Retinal pigment epithelial cell (primary cell): Measurements from ENCODE around the gene SCN3B.

Experiments
- DNase-seq: peaks from one replicate; pipeline ENCODE4 v3.0.0-alpha.2; 2010; ENCODE audit warnings: low read depth
- H3K4me3 ChIP-seq: 2 replicates; pipeline ENCODE4 v1.5.1; 2011; ENCODE audit warnings: mild to moderate bottlenecking, low read length, control low read depth, moderate library complexity
- TF ChIP-seq, protein P1 (sequence below): conservative IDR thresholded peaks from 2 replicates; pipeline ENCODE4 v1.5.1; 2011; ENCODE audit warnings: low read depth, low read length, control low read depth, inconsistent platforms

Gene SCN3B

DNA sequence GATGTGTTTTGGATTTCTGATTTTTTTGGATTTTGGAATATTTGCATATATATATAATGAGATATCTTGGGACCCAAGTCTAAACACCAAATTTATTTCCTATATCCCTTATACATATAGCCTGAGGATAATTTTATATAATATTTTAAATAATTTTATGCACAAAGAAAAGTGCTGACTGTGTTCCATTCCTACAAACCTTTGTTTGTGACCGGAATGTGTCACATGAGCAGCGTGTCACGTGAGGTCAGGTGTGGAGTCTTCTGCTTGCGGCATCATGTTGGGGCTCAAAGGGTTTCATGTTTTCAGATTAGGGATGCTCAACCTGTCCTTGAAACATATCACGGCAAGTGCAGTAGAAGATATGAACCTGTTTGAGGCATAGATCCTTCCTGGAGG lies 65.6 kb downstream of the SCN3B start:
- TF ChIP-seq, protein P1, sequence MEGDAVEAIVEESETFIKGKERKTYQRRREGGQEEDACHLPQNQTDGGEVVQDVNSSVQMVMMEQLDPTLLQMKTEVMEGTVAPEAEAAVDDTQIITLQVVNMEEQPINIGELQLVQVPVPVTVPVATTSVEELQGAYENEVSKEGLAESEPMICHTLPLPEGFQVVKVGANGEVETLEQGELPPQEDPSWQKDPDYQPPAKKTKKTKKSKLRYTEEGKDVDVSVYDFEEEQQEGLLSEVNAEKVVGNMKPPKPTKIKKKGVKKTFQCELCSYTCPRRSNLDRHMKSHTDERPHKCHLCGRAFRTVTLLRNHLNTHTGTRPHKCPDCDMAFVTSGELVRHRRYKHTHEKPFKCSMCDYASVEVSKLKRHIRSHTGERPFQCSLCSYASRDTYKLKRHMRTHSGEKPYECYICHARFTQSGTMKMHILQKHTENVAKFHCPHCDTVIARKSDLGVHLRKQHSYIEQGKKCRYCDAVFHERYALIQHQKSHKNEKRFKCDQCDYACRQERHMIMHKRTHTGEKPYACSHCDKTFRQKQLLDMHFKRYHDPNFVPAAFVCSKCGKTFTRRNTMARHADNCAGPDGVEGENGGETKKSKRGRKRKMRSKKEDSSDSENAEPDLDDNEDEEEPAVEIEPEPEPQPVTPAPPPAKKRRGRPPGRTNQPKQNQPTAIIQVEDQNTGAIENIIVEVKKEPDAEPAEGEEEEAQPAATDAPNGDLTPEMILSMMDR, result no peak

GRCh38 chr11:123588117-123588863 lies 66.1 kb downstream of the SCN3B start:
- TF ChIP-seq, protein P1, result no peak
- DNase-seq, result no peak

More for the DNA sequence above, 65.6 kb downstream of the SCN3B start:
- no peak for DNase-seq
- H3K4me3 ChIP-seq, result no peak overlapping the region

DNA sequence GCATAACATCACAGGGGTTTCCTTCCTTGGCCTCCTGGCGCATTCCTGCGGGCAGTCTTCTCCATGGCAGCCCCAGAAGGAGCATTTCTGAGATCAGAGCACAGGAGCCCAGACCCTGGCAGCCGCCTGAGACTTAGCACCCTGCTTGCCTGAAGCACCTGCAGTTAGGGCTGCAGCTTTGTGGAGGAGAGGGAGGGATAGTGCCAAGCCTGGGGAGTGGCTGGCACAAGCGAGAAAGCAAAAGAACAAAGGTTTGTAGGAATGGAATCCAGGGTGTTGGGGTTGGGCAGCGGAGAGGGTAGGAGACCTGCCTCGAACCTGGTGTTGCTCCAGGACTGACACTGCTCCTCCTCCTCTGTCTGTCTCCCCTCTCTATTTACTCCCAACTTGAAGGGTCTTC lies 66.9 kb downstream of the SCN3B start:
- TF ChIP-seq, protein P1, result no peak
- H3K4me3 ChIP-seq, result no peak overlapping the region
- DNase-seq, result no peak

More at GRCh38 chr11:123588117-123588863, 66.1 kb downstream of the SCN3B start:
- H3K4me3 ChIP-seq, result no peak overlapping the region

- no peak overlapping the region for H3K4me3 ChIP-seq
- TF ChIP-seq, protein P1, result no peak
- DNase-seq, result no peak
Observed at GRCh38 chr11:123587044-123587443, 67.4 kb downstream of the SCN3B start.

DNA sequence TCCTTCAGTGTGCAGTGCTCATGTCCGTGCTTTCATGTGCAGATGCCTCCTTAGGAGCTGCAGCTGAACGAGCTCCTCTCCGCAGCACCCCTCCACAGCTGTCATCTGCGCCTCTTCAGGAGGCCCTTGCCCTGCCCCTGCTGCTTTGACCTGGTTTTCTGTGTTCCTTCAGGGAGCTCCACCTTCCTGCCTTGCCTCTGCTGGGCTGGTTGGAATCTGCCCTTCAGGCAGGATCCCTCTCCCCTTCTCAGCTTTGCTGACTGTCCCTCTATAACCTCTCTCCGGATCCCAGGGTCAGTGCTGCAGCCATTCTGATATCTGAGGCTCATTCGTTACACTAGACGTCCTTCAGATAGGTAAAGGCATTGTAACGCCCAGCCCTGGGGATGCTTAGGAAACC lies 67.9 kb downstream of the SCN3B start:
- TF ChIP-seq, protein P1, result no peak
- H3K4me3 ChIP-seq, result no peak overlapping the region

GRCh38 chr11:123585706-123586105 lies 68.7 kb downstream of the SCN3B start:
- DNase-seq, result no peak
- H3K4me3 ChIP-seq, result no peak overlapping the region
- TF ChIP-seq, protein P1, result no peak

More for the DNA sequence above, 67.9 kb downstream of the SCN3B start:
- DNase-seq, result no peak

GRCh38 chr11:123585206-123585605 lies 69.2 kb downstream of the SCN3B start:
- no peak for DNase-seq
- TF ChIP-seq, protein P1, result no peak
- H3K4me3 ChIP-seq, result no peak overlapping the region
